SH-SY5Y (cell line): ENCODE data around the gene NDFIP2.

Experiments used
- GATA2 ChIP-seq: IDR thresholded peaks from 2 replicates; pipeline ENCODE4 v1.6.1; 2011; ENCODE audit warnings: mild to moderate bottlenecking, low read depth, low read length
- GATA3 ChIP-seq: IDR thresholded peaks from 2 replicates; pipeline ENCODE4 v1.6.1; 2011; ENCODE audit warnings: low read depth, mild to moderate bottlenecking, low read length, moderate library complexity

The NDFIP2 gene

GRCh38 chr13:79593121-79593520 is 112.2 kb downstream of the NDFIP2 start:
- TF ChIP-seq GATA2, result no peak
- TF ChIP-seq GATA3, result no peak

- TF ChIP-seq GATA2, result peak; percentile 67; the same call in 1 of the 2 replicates
- TF ChIP-seq GATA3, result peak; percentile 33; the same call in 1 of the 2 replicates
Measured at GRCh38 chr13:79593641-79594275, 112.8 kb downstream of the NDFIP2 start.

- TF ChIP-seq GATA3, result no peak
- TF ChIP-seq GATA2, result no peak
Measured at GRCh38 chr13:79602936-79603335, 122.0 kb downstream of the NDFIP2 start.

- no peak for TF ChIP-seq GATA3
- TF ChIP-seq GATA2, result no peak
Measured at GRCh38 chr13:79604752-79605151, 123.8 kb downstream of the NDFIP2 start.
